CD14-positive monocyte (primary cell): ENCODE data around the gene SNX32. TPM values are rescaled to one million over a fixed set of nuclear protein-coding genes. Genes with fewer than 3 reads are reported as not detected.

Experiments used
- DNase-seq, 3 donors: peaks; one replicate each; pipeline ENCODE4 v3.0.0-alpha.2; 2011 to 2022
- H2AFZ ChIP-seq: 2 replicates; pipeline ENCODE4 v1.6.0; 2012; ENCODE audit warnings: mild to moderate bottlenecking, low read depth, low read length, inconsistent platforms; ENCODE audit not compliant: insufficient read depth, poor library complexity, severe bottlenecking
- H3K27ac ChIP-seq, 2 donors: 1 replicate in 1 of 2; 2 replicates in 1 of 2; pipeline ENCODE4 v1.5.1; 2012 to 2013; ENCODE audit warnings: low read length in 2 of 2, control low read depth in 1 of 2, inconsistent platforms in 1 of 2, low read depth in 1 of 2, mild to moderate bottlenecking in 1 of 2
- H3K27me3 ChIP-seq, 2 donors: one replicate each; pipeline versions ENCODE4 v1.6.0 to v1.6.1; 2011 to 2013; ENCODE audit warnings: low read length in 2 of 2; ENCODE audit not compliant: control insufficient read depth in 2 of 2, insufficient read depth in 2 of 2
- H3K36me3 ChIP-seq, 2 donors: replicated peaks in 1 of 2; 1 replicate in 1 of 2; 2 replicates in 1 of 2; pipeline versions ENCODE4 v1.5.1 to v1.6.1; 2012 to 2013; ENCODE audit warnings: low read length in 2 of 2, control low read depth in 1 of 2, inconsistent platforms in 1 of 2, mild to moderate bottlenecking in 1 of 2; ENCODE audit not compliant: insufficient read depth in 2 of 2, control insufficient read depth in 1 of 2
- H3K4me1 ChIP-seq, 2 donors: 1 replicate in 1 of 2; 2 replicates in 1 of 2; pipeline versions ENCODE4 v1.5.1 to v1.6.1; 2012 to 2013; ENCODE audit warnings: low read length in 2 of 2, control low read depth in 1 of 2, inconsistent platforms in 1 of 2, mild to moderate bottlenecking in 1 of 2, moderate library complexity in 1 of 2; ENCODE audit not compliant: insufficient read depth in 2 of 2, control insufficient read depth in 1 of 2
- H3K4me2 ChIP-seq: replicated peaks from 2 replicates; pipeline ENCODE3; 2012; ENCODE audit warnings: low read length, moderate library complexity, mild to moderate bottlenecking; ENCODE audit not compliant: poor library complexity, severe bottlenecking; ENCODE audit errors: extremely low read depth
- H3K4me3 ChIP-seq, 3 experiments: fragments of 200-600 bp in 1 of 3; sonication (generic) in 1 of 3; replicated peaks in 1 of 3; 1 replicate in 2 of 3; 2 replicates in 1 of 3; pipeline ENCODE4 v1.5.1; 2011 to 2013; ENCODE audit warnings: low read length in 3 of 3, mild to moderate bottlenecking in 3 of 3, control low read depth in 2 of 3, low read depth in 2 of 3, inconsistent platforms in 1 of 3, moderate library complexity in 1 of 3
- H3K79me2 ChIP-seq: 2 replicates; pipeline ENCODE4 v1.6.0; 2012; ENCODE audit warnings: mild to moderate bottlenecking, control low read depth, inconsistent platforms, low read length, moderate library complexity; ENCODE audit not compliant: insufficient read depth
- H3K9ac ChIP-seq: 2 replicates; pipeline ENCODE4 v1.6.0; 2017; ENCODE audit warnings: low read length, mild to moderate bottlenecking; ENCODE audit not compliant: insufficient read depth, poor library complexity, severe bottlenecking
- H3K9me3 ChIP-seq, 2 donors: replicated peaks in 1 of 2; 1 replicate in 1 of 2; 2 replicates in 1 of 2; pipeline versions ENCODE4 v1.5.1 to v1.6.1; 2012 to 2013; ENCODE audit warnings: low read length in 2 of 2, control low read depth in 1 of 2; ENCODE audit not compliant: control insufficient read depth in 1 of 2, insufficient read depth in 1 of 2
- H4K20me1 ChIP-seq: 2 replicates; pipeline ENCODE4 v1.6.0; 2012; ENCODE audit warnings: mild to moderate bottlenecking, low read length, control low read depth, moderate library complexity; ENCODE audit not compliant: insufficient read depth
- H3K27ac Mint-ChIP-seq, 7 donors: one replicate each; pipeline ENCODE4 v1.8.0; 2020; ENCODE audit warnings: mild to moderate bottlenecking in 7 of 7, mixed read lengths in 7 of 7, moderate library complexity in 6 of 7, inconsistent platforms in 2 of 7
- H3K27me3 Mint-ChIP-seq, 3 donors: one replicate each; pipeline ENCODE4 v1.8.0; 2021 to 2022; ENCODE audit warnings: low read depth in 3 of 3, mild to moderate bottlenecking in 3 of 3, mixed read lengths in 3 of 3, moderate library complexity in 3 of 3, inconsistent platforms in 1 of 3
- H3K36me3 Mint-ChIP-seq, 2 donors: one replicate each; pipeline ENCODE4 v1.8.0; 2020; ENCODE audit warnings: mixed read lengths in 2 of 2, inconsistent platforms in 1 of 2, mild to moderate bottlenecking in 1 of 2
- H3K4me1 Mint-ChIP-seq: one replicate; pipeline ENCODE4 v1.8.0; 2020; ENCODE audit warnings: mild to moderate bottlenecking, mixed read lengths
- H3K4me3 Mint-ChIP-seq, 2 donors: one replicate each; pipeline ENCODE4 v1.8.0; 2020; ENCODE audit warnings: mild to moderate bottlenecking in 2 of 2, mixed read lengths in 2 of 2, moderate library complexity in 1 of 2
- H3K9me3 Mint-ChIP-seq, 7 donors: one replicate each; pipeline ENCODE4 v1.8.0; 2020 to 2022; ENCODE audit warnings: mixed read lengths in 7 of 7, mild to moderate bottlenecking in 6 of 7, moderate library complexity in 6 of 7, inconsistent platforms in 2 of 7
- CTCF ChIP-seq: fragments of 200-600 bp; IDR thresholded peaks from one replicate; pipeline ENCODE4 v1.8.0; 2022; ENCODE audit warnings: antibody characterized with exemption, mild to moderate bottlenecking
- WGBS: methylation state at CpG from one replicate; pipeline ENCODE4 v1.1.5; 2013; ENCODE audit warnings: missing lambda C conversion rate; ENCODE audit not compliant: insufficient coverage; 5-methylcytosine and 5-hydroxymethylcytosine counted together
- intact Hi-C, 2 donors: fragments of 100-400 bp; cut with micrococcal nuclease; formaldehyde crosslinking; loops; one replicate each; pipeline versions ENCODE4 v1.15.0 to v1.15.1; 2023
- polyA plus RNA-seq, 3 donors: library from polyadenylated mRNA; depleted of rRNA in 1 of 3; unstranded in 2 of 3; stranded (reverse) in 1 of 3; fragments of 300-500 nt in 2 of 3; fragments of >200 nt in 1 of 3; fragmentation: Illumina TruSeq in 2 of 3; gene quantifications; 1 replicate in 2 of 3; 2 replicates in 1 of 3; pipeline ENCODE4 v1.2.3, GENCODE V29; 2012 to 2021

The SNX32 gene
- polyA plus RNA-seq, 3 donors: 0.07 to 0.40 (median 0.12) TPM

GRCh38 chr11:65867284-65868071 lies 33.7 kb downstream of the SNX32 start:
- H3K9me3 Mint-ChIP-seq: peaks cover 0 to 4% (median 0%) of the 10 kb centered on the region in 7 donors
- H3K4me1 Mint-ChIP-seq: peaks cover 24% of the 10 kb centered on the region
- Histone ChIP-seq H3K4me3 (no peak overlapping the region), H3K4me2 (peak overlapping the region; percentile 1), H4K20me1 (peaks cover 29% of the 10 kb centered on the region), H3K9me3 (no peaks in the 10 kb centered on the region), H3K27me3 (no peaks in the 10 kb centered on the region), H3K79me2 (peaks cover 9% of the 10 kb centered on the region), H3K4me1 (peaks cover 12 to 32% of the 10 kb centered on the region in 2 donors), H3K27ac (no peak overlapping the region), H3K9ac (no peak overlapping the region), H3K36me3 (peaks cover 42 to 46% of the 10 kb centered on the region in 2 donors), H2AFZ (no peak overlapping the region)
- H3K4me3 Mint-ChIP-seq: no peak overlapping the region
- 36% methylated on average over 12 of the region's 29 CpGs for whole genome bisulfite sequencing
- intact Hi-C loops: no loop called here
- peaks cover 6 to 26% (median 21%) of the 10 kb centered on the region in 3 donors for H3K27me3 Mint-ChIP-seq
- no peak for TF ChIP-seq CTCF
- DNase-seq: no peak
- peak overlapping the region in 1 of 7 donors; percentile 23 for H3K27ac Mint-ChIP-seq
- H3K36me3 Mint-ChIP-seq: peaks cover 36 to 50% of the 10 kb centered on the region in 2 donors

- Mint-ChIP-seq H3K27ac (peak overlapping the region in 1 of 7 donors; percentile 11), H3K9me3 (peaks cover 0 to 4% (median 0%) of the 10 kb centered on the region in 7 donors), H3K4me1 (peaks cover 28% of the 10 kb centered on the region), H3K27me3 (peaks cover 6 to 30% (median 25%) of the 10 kb centered on the region in 3 donors), H3K4me3 (no peak overlapping the region), H3K36me3 (peaks cover 31 to 43% of the 10 kb centered on the region in 2 donors)
- Histone ChIP-seq H3K4me3 (no peak overlapping the region), H3K4me1 (peaks cover 16 to 38% of the 10 kb centered on the region in 2 donors), H3K9ac (no peak overlapping the region), H3K79me2 (peaks cover 3% of the 10 kb centered on the region), H4K20me1 (peaks cover 23% of the 10 kb centered on the region), H3K27me3 (no peaks in the 10 kb centered on the region), H3K9me3 (no peaks in the 10 kb centered on the region), H3K36me3 (peaks cover 35 to 39% of the 10 kb centered on the region in 2 donors), H3K27ac (no peak overlapping the region), H3K4me2 (peak overlapping the region; percentile 1), H2AFZ (no peak overlapping the region)
- intact Hi-C loops: no loop called here
- DNase-seq: no peak
- WGBS: 94% methylated on average over 14 of the region's 19 CpGs
- no peak for TF ChIP-seq CTCF
These were observed 34.4 kb downstream of the SNX32 start for GRCh38 chr11:65868076-65868667.
